ENCODE results near the gene TNFSF8. TPM values are rescaled to one million over a fixed set of nuclear protein-coding genes. Genes with fewer than 3 reads are reported as not detected.

TNFSF8 gene
- polyA plus RNA-seq, 3 donors from 2014 or later: 3.1 to 10.9 (median 6.0) TPM

- no peak for DNase-seq
- Mint-ChIP-seq H3K36me3 (peaks cover 0 to 3% (median 0%) of the 10 kb centered on the region in 3 donors), H3K4me1 (peaks cover 62 to 66% of the 10 kb centered on the region in 2 donors), H3K27me3 (ENCODE audit: low read depth in 3 of 3) (peaks cover 6 to 7% (median 7%) of the 10 kb centered on the region in 3 donors), H3K27ac (peak overlapping the region in 3 of 6 donors; percentile 20 to 91 (median 29)), H3K9me3 (no peaks in the 10 kb centered on the region), H3K4me3 (peak overlapping the region; percentile 15 to 94 (median 89))
Observed at GRCh38 chr9:114928136-114928535, 2.3 kb downstream of the TNFSF8 start.

- H3K27me3 Mint-ChIP-seq (ENCODE audit: low read depth in 3 of 3): peaks cover 5 to 7% (median 7%) of the 10 kb centered on the region in 3 donors
- H3K4me1 Mint-ChIP-seq: peaks cover 59 to 60% of the 10 kb centered on the region in 2 donors
- peaks cover 0 to 3% (median 0%) of the 10 kb centered on the region in 3 donors for H3K36me3 Mint-ChIP-seq
- no peak overlapping the region for H3K4me3 Mint-ChIP-seq
- no peak for DNase-seq
- H3K27ac Mint-ChIP-seq: no peak overlapping the region
- H3K9me3 Mint-ChIP-seq: no peaks in the 10 kb centered on the region
Observed at GRCh38 chr9:114925672-114926071, 4.7 kb downstream of the TNFSF8 start.

- peak overlapping the region in 1 of 6 donors; percentile 20 for H3K27ac Mint-ChIP-seq
- H3K4me3 Mint-ChIP-seq: peak overlapping the region in 1 of 5 donors; percentile 4
- no peaks in the 10 kb centered on the region for H3K9me3 Mint-ChIP-seq
- no peak for DNase-seq
- H3K36me3 Mint-ChIP-seq: peaks cover 0 to 3% (median 0%) of the 10 kb centered on the region in 3 donors
- H3K4me1 Mint-ChIP-seq: peaks cover 53% of the 10 kb centered on the region in 2 donors
- peaks cover 1 to 2% (median 2%) of the 10 kb centered on the region in 3 donors for H3K27me3 Mint-ChIP-seq (ENCODE audit: low read depth in 3 of 3)
Observed at GRCh38 chr9:114925039-114925438, 5.4 kb downstream of the TNFSF8 start.

- Mint-ChIP-seq H3K27ac (no peak overlapping the region), H3K9me3 (no peaks in the 10 kb centered on the region), H3K27me3 (ENCODE audit: low read depth in 3 of 3) (peaks cover 0 to 2% (median under 1%) of the 10 kb centered on the region in 3 donors), H3K4me3 (no peak overlapping the region), H3K4me1 (peaks cover 47 to 51% of the 10 kb centered on the region in 2 donors), H3K36me3 (peaks cover 0 to 3% (median 0%) of the 10 kb centered on the region in 3 donors)
- DNase-seq: no peak
Observed at GRCh38 chr9:114924327-114924726, 6.1 kb downstream of the TNFSF8 start.

- Mint-ChIP-seq H3K27ac (no peak overlapping the region), H3K4me3 (no peak overlapping the region), H3K4me1 (peaks cover 43 to 49% of the 10 kb centered on the region in 2 donors), H3K27me3 (ENCODE audit: low read depth in 3 of 3) (peaks cover 0 to 2% (median 0%) of the 10 kb centered on the region in 3 donors), H3K9me3 (no peaks in the 10 kb centered on the region), H3K36me3 (peaks cover 0 to 3% (median 0%) of the 10 kb centered on the region in 3 donors)
- no peak for DNase-seq
Observed at GRCh38 chr9:114923918-114924317, 6.5 kb downstream of the TNFSF8 start.

- DNase-seq: no peak
- H3K27ac Mint-ChIP-seq: no peak overlapping the region
- peaks cover 3 to 17% (median 7%) of the 10 kb centered on the region in 3 donors for H3K36me3 Mint-ChIP-seq
- H3K4me3 Mint-ChIP-seq: no peak overlapping the region
- H3K27me3 Mint-ChIP-seq (ENCODE audit: low read depth in 3 of 3): peaks cover 0 to 4% (median 0%) of the 10 kb centered on the region in 3 donors
- H3K9me3 Mint-ChIP-seq: no peaks in the 10 kb centered on the region
- peaks cover 19 to 21% of the 10 kb centered on the region in 2 donors for H3K4me1 Mint-ChIP-seq
Observed at GRCh38 chr9:114921171-114921570, 9.2 kb downstream of the TNFSF8 start.

GRCh38 chr9:114919611-114920010 lies 10.8 kb downstream of the TNFSF8 start:
- peak overlapping the region in 1 of 6 donors; percentile 32 for H3K27ac Mint-ChIP-seq
- peaks cover 0 to 2% (median 0%) of the 10 kb centered on the region in 3 donors for H3K27me3 Mint-ChIP-seq (ENCODE audit: low read depth in 3 of 3)
- H3K36me3 Mint-ChIP-seq: peaks cover 3 to 17% (median 6%) of the 10 kb centered on the region in 3 donors
- H3K4me3 Mint-ChIP-seq: no peak overlapping the region
- H3K9me3 Mint-ChIP-seq: no peaks in the 10 kb centered on the region
- H3K4me1 Mint-ChIP-seq: peaks cover 13 to 17% of the 10 kb centered on the region in 2 donors
- no peak for DNase-seq

- Mint-ChIP-seq H3K4me3 (no peak overlapping the region), H3K4me1 (peaks cover 12 to 17% of the 10 kb centered on the region in 2 donors), H3K36me3 (peaks cover 3 to 22% (median 10%) of the 10 kb centered on the region in 3 donors), H3K9me3 (no peaks in the 10 kb centered on the region), H3K27ac (no peak overlapping the region), H3K27me3 (ENCODE audit: low read depth in 3 of 3) (peaks cover 0 to 2% (median 0%) of the 10 kb centered on the region in 3 donors)
- DNase-seq: no peak
Observed at GRCh38 chr9:114916481-114916880, 13.9 kb downstream of the TNFSF8 start.

GRCh38 chr9:114914139-114914538 lies 16.3 kb downstream of the TNFSF8 start:
- DNase-seq: no peak
- H3K27me3 Mint-ChIP-seq (ENCODE audit: low read depth in 3 of 3): peaks cover 0 to 2% (median 0%) of the 10 kb centered on the region in 3 donors
- H3K27ac Mint-ChIP-seq: peak overlapping the region in 1 of 6 donors; percentile 16
- peaks cover 26 to 27% of the 10 kb centered on the region in 2 donors for H3K4me1 Mint-ChIP-seq
- H3K9me3 Mint-ChIP-seq: no peaks in the 10 kb centered on the region
- no peak overlapping the region for H3K4me3 Mint-ChIP-seq
- peaks cover 3 to 22% (median 10%) of the 10 kb centered on the region in 3 donors for H3K36me3 Mint-ChIP-seq

- Mint-ChIP-seq H3K4me3 (no peak overlapping the region), H3K36me3 (peaks cover 3 to 22% (median 10%) of the 10 kb centered on the region in 3 donors), H3K4me1 (peaks cover 31 to 32% of the 10 kb centered on the region in 2 donors), H3K27ac (peak overlapping the region in 1 of 6 donors; percentile 50), H3K27me3 (ENCODE audit: low read depth in 3 of 3) (peaks cover 0 to 2% (median 0%) of the 10 kb centered on the region in 3 donors), H3K9me3 (no peaks in the 10 kb centered on the region)
- DNase-seq: no peak
Observed at GRCh38 chr9:114913656-114914055, 16.7 kb downstream of the TNFSF8 start.

GRCh38 chr9:114913217-114913616 lies 17.2 kb downstream of the TNFSF8 start:
- Mint-ChIP-seq H3K27ac (no peak overlapping the region), H3K9me3 (no peaks in the 10 kb centered on the region), H3K4me3 (no peak overlapping the region), H3K27me3 (ENCODE audit: low read depth in 3 of 3) (peaks cover 0 to 2% (median 0%) of the 10 kb centered on the region in 3 donors), H3K4me1 (peaks cover 36% of the 10 kb centered on the region in 2 donors), H3K36me3 (peaks cover 3 to 22% (median 10%) of the 10 kb centered on the region in 3 donors)
- no peak for DNase-seq

GRCh38 chr9:114911167-114911821 lies 19.1 kb downstream of the TNFSF8 start:
- peak overlapping the region in 1 of 6 donors; percentile 39 for H3K27ac Mint-ChIP-seq
- no peaks in the 10 kb centered on the region for H3K27me3 Mint-ChIP-seq (ENCODE audit: low read depth in 3 of 3)
- H3K4me3 Mint-ChIP-seq: no peak overlapping the region
- H3K36me3 Mint-ChIP-seq: peaks cover 0 to 7% (median 5%) of the 10 kb centered on the region in 3 donors
- no peak for DNase-seq
- H3K4me1 Mint-ChIP-seq: peaks cover 52 to 55% of the 10 kb centered on the region in 2 donors
- H3K9me3 Mint-ChIP-seq: no peaks in the 10 kb centered on the region

- Mint-ChIP-seq H3K4me3 (no peak overlapping the region), H3K9me3 (no peaks in the 10 kb centered on the region), H3K27ac (peak overlapping the region in 2 of 6 donors; percentile 22 to 87), H3K4me1 (peaks cover 52 to 57% of the 10 kb centered on the region in 2 donors), H3K36me3 (peaks cover 0 to 5% (median 5%) of the 10 kb centered on the region in 3 donors), H3K27me3 (ENCODE audit: low read depth in 3 of 3) (no peaks in the 10 kb centered on the region)
- DNase-seq: no peak
Observed at GRCh38 chr9:114910541-114910940, 19.9 kb downstream of the TNFSF8 start.

- no peaks in the 10 kb centered on the region for H3K27me3 Mint-ChIP-seq (ENCODE audit: low read depth in 3 of 3)
- DNase-seq: no peak
- no peaks in the 10 kb centered on the region for H3K9me3 Mint-ChIP-seq
- peak overlapping the region in 2 of 5 donors; percentile 22 to 77 for H3K4me3 Mint-ChIP-seq
- peaks cover under 1 to 5% (median 5%) of the 10 kb centered on the region in 3 donors for H3K36me3 Mint-ChIP-seq
- peak overlapping the region in 5 of 6 donors; percentile 58 to 87 (median 64) for H3K27ac Mint-ChIP-seq
- H3K4me1 Mint-ChIP-seq: peaks cover 46 to 52% of the 10 kb centered on the region in 2 donors
Observed at GRCh38 chr9:114909661-114910060, 20.7 kb downstream of the TNFSF8 start.

All from immature natural killer cell (primary cell).